ENCODE results near the gene TMEM242. TPM values are rescaled to one million over a fixed set of nuclear protein-coding genes. Genes with fewer than 3 reads are reported as not detected.
A peak's percentile ranks its signal among the peaks of the same experiment; 100 is the strongest.

Gene TMEM242
- total RNA-seq, result 6.8 TPM

GRCh38 chr6:157323255-157323965 is at the start of gene TMEM242:
TMEM242 (minus strand) TSS chr6:157323519; CDS start chr6:157323499, 20 bp downstream.
- H3K9me3 ChIP-seq (ENCODE audit: control insufficient read depth in 3 of 3, low read length in 3 of 3), result no peaks in the 10 kb centered on the region
- H3K27ac ChIP-seq (ENCODE audit: low read depth, low read length), result peak within 1 kb of the TSS; percentile 94
- H3K4me1 ChIP-seq (ENCODE audit: control insufficient read depth in 3 of 3, insufficient read depth in 3 of 3, low read length in 3 of 3), result peaks cover 16 to 33% (median 26%) of the 10 kb centered on the region in 3 donors
- peak within 1 kb of the TSS; percentile 92 to 99 (median 98) for H3K9ac ChIP-seq (ENCODE audit: low read depth in 1 of 3, low read length in 3 of 3)
- H3K36me3 ChIP-seq (ENCODE audit: control insufficient read depth in 3 of 3, insufficient read depth in 3 of 3, low read length in 3 of 3), result peaks cover 6 to 17% (median 10%) of the 10 kb centered on the region in 3 donors
- H3K4me3 ChIP-seq (ENCODE audit: low read length in 3 of 3), result peak within 1 kb of the TSS; percentile 90 to 97 (median 96)
- H3K27me3 ChIP-seq (ENCODE audit: control insufficient read depth in 3 of 3, insufficient read depth in 3 of 3, low read length in 3 of 3), result peaks cover 0 to 2% (median 0%) of the 10 kb centered on the region in 3 donors

GRCh38 chr6:157372501-157373280 is 49.4 kb upstream of the TMEM242 start:
- H3K9me3 ChIP-seq (ENCODE audit: control insufficient read depth in 3 of 3, low read length in 3 of 3), result no peaks in the 10 kb centered on the region
- no peak overlapping the region for H3K4me3 ChIP-seq (ENCODE audit: low read length in 3 of 3)
- H3K27me3 ChIP-seq (ENCODE audit: control insufficient read depth in 3 of 3, insufficient read depth in 3 of 3, low read length in 3 of 3), result no peaks in the 10 kb centered on the region
- H3K36me3 ChIP-seq (ENCODE audit: control insufficient read depth in 3 of 3, insufficient read depth in 3 of 3, low read length in 3 of 3), result no peaks in the 10 kb centered on the region
- no peak overlapping the region for H3K9ac ChIP-seq (ENCODE audit: low read depth in 1 of 3, low read length in 3 of 3)
- no peak overlapping the region for H3K27ac ChIP-seq (ENCODE audit: low read depth, low read length)
- no peaks in the 10 kb centered on the region for H3K4me1 ChIP-seq (ENCODE audit: control insufficient read depth in 3 of 3, insufficient read depth in 3 of 3, low read length in 3 of 3)

- Histone ChIP-seq H3K9me3 (ENCODE audit: control insufficient read depth in 3 of 3, low read length in 3 of 3) (no peaks in the 10 kb centered on the region), H3K36me3 (ENCODE audit: control insufficient read depth in 3 of 3, insufficient read depth in 3 of 3, low read length in 3 of 3) (no peaks in the 10 kb centered on the region), H3K4me3 (ENCODE audit: low read length in 3 of 3) (no peak overlapping the region)
Observed at GRCh38 chr6:157370755-157371154, 47.4 kb upstream of the TMEM242 start.

GRCh38 chr6:157368359-157369049 is 45.2 kb upstream of the TMEM242 start:
- H3K27ac ChIP-seq (ENCODE audit: low read depth, low read length), result no peak overlapping the region
- no peaks in the 10 kb centered on the region for H3K27me3 ChIP-seq (ENCODE audit: control insufficient read depth in 3 of 3, insufficient read depth in 3 of 3, low read length in 3 of 3)
- H3K9me3 ChIP-seq (ENCODE audit: control insufficient read depth in 3 of 3, low read length in 3 of 3), result no peaks in the 10 kb centered on the region
- H3K4me1 ChIP-seq (ENCODE audit: control insufficient read depth in 3 of 3, insufficient read depth in 3 of 3, low read length in 3 of 3), result no peaks in the 10 kb centered on the region
- H3K9ac ChIP-seq (ENCODE audit: low read depth in 1 of 3, low read length in 3 of 3), result no peak overlapping the region
- H3K4me3 ChIP-seq (ENCODE audit: low read length in 3 of 3), result no peak overlapping the region
- H3K36me3 ChIP-seq (ENCODE audit: control insufficient read depth in 3 of 3, insufficient read depth in 3 of 3, low read length in 3 of 3), result no peaks in the 10 kb centered on the region

More at GRCh38 chr6:157370755-157371154, 47.4 kb upstream of the TMEM242 start:
- Histone ChIP-seq H3K27me3 (ENCODE audit: control insufficient read depth in 3 of 3, insufficient read depth in 3 of 3, low read length in 3 of 3) (no peaks in the 10 kb centered on the region), H3K4me1 (ENCODE audit: control insufficient read depth in 3 of 3, insufficient read depth in 3 of 3, low read length in 3 of 3) (no peaks in the 10 kb centered on the region), H3K9ac (ENCODE audit: low read depth in 1 of 3, low read length in 3 of 3) (no peak overlapping the region), H3K27ac (ENCODE audit: low read depth, low read length) (no peak overlapping the region)

GRCh38 chr6:157366648-157367047 is 43.3 kb upstream of the TMEM242 start:
- no peaks in the 10 kb centered on the region for H3K9me3 ChIP-seq (ENCODE audit: control insufficient read depth in 3 of 3, low read length in 3 of 3)
- H3K4me1 ChIP-seq (ENCODE audit: control insufficient read depth in 3 of 3, insufficient read depth in 3 of 3, low read length in 3 of 3), result no peaks in the 10 kb centered on the region
- peaks cover 0 to 3% (median 0%) of the 10 kb centered on the region in 3 donors for H3K27me3 ChIP-seq (ENCODE audit: control insufficient read depth in 3 of 3, insufficient read depth in 3 of 3, low read length in 3 of 3)
- no peak overlapping the region for H3K4me3 ChIP-seq (ENCODE audit: low read length in 3 of 3)
- H3K9ac ChIP-seq (ENCODE audit: low read depth in 1 of 3, low read length in 3 of 3), result no peak overlapping the region
- H3K36me3 ChIP-seq (ENCODE audit: control insufficient read depth in 3 of 3, insufficient read depth in 3 of 3, low read length in 3 of 3), result no peaks in the 10 kb centered on the region
- H3K27ac ChIP-seq (ENCODE audit: low read depth, low read length), result no peak overlapping the region

- peaks cover 0 to 3% (median 0%) of the 10 kb centered on the region in 3 donors for H3K27me3 ChIP-seq (ENCODE audit: control insufficient read depth in 3 of 3, insufficient read depth in 3 of 3, low read length in 3 of 3)
- no peaks in the 10 kb centered on the region for H3K4me1 ChIP-seq (ENCODE audit: control insufficient read depth in 3 of 3, insufficient read depth in 3 of 3, low read length in 3 of 3)
- H3K27ac ChIP-seq (ENCODE audit: low read depth, low read length), result no peak overlapping the region
- H3K9me3 ChIP-seq (ENCODE audit: control insufficient read depth in 3 of 3, low read length in 3 of 3), result no peaks in the 10 kb centered on the region
- H3K36me3 ChIP-seq (ENCODE audit: control insufficient read depth in 3 of 3, insufficient read depth in 3 of 3, low read length in 3 of 3), result no peaks in the 10 kb centered on the region
- no peak overlapping the region for H3K9ac ChIP-seq (ENCODE audit: low read depth in 1 of 3, low read length in 3 of 3)
- H3K4me3 ChIP-seq (ENCODE audit: low read length in 3 of 3), result no peak overlapping the region
Observed at GRCh38 chr6:157364705-157365104, 41.4 kb upstream of the TMEM242 start.

- peaks cover 0 to 3% (median 0%) of the 10 kb centered on the region in 3 donors for H3K27me3 ChIP-seq (ENCODE audit: control insufficient read depth in 3 of 3, insufficient read depth in 3 of 3, low read length in 3 of 3)
- H3K9ac ChIP-seq (ENCODE audit: low read depth in 1 of 3, low read length in 3 of 3), result no peak overlapping the region
- no peak overlapping the region for H3K27ac ChIP-seq (ENCODE audit: low read depth, low read length)
- no peaks in the 10 kb centered on the region for H3K9me3 ChIP-seq (ENCODE audit: control insufficient read depth in 3 of 3, low read length in 3 of 3)
- no peak overlapping the region for H3K4me3 ChIP-seq (ENCODE audit: low read length in 3 of 3)
- no peaks in the 10 kb centered on the region for H3K36me3 ChIP-seq (ENCODE audit: control insufficient read depth in 3 of 3, insufficient read depth in 3 of 3, low read length in 3 of 3)
- no peaks in the 10 kb centered on the region for H3K4me1 ChIP-seq (ENCODE audit: control insufficient read depth in 3 of 3, insufficient read depth in 3 of 3, low read length in 3 of 3)
Observed at GRCh38 chr6:157361886-157362285, 38.6 kb upstream of the TMEM242 start.

- Histone ChIP-seq H3K4me1 (ENCODE audit: control insufficient read depth in 3 of 3, insufficient read depth in 3 of 3, low read length in 3 of 3) (no peaks in the 10 kb centered on the region), H3K27me3 (ENCODE audit: control insufficient read depth in 3 of 3, insufficient read depth in 3 of 3, low read length in 3 of 3) (peaks cover 0 to 3% (median 0%) of the 10 kb centered on the region in 3 donors), H3K4me3 (ENCODE audit: low read length in 3 of 3) (no peak overlapping the region), H3K27ac (ENCODE audit: low read depth, low read length) (no peak overlapping the region), H3K9me3 (ENCODE audit: control insufficient read depth in 3 of 3, low read length in 3 of 3) (no peaks in the 10 kb centered on the region), H3K36me3 (ENCODE audit: control insufficient read depth in 3 of 3, insufficient read depth in 3 of 3, low read length in 3 of 3) (no peaks in the 10 kb centered on the region), H3K9ac (ENCODE audit: low read depth in 1 of 3, low read length in 3 of 3) (no peak overlapping the region)
Observed at GRCh38 chr6:157358287-157358686, 35.0 kb upstream of the TMEM242 start.

- no peaks in the 10 kb centered on the region for H3K4me1 ChIP-seq (ENCODE audit: control insufficient read depth in 3 of 3, insufficient read depth in 3 of 3, low read length in 3 of 3)
- H3K27me3 ChIP-seq (ENCODE audit: control insufficient read depth in 3 of 3, insufficient read depth in 3 of 3, low read length in 3 of 3), result peaks cover 0 to 2% (median 0%) of the 10 kb centered on the region in 3 donors
- no peak overlapping the region for H3K4me3 ChIP-seq (ENCODE audit: low read length in 3 of 3)
- no peaks in the 10 kb centered on the region for H3K9me3 ChIP-seq (ENCODE audit: control insufficient read depth in 3 of 3, low read length in 3 of 3)
- no peak overlapping the region for H3K9ac ChIP-seq (ENCODE audit: low read depth in 1 of 3, low read length in 3 of 3)
- no peaks in the 10 kb centered on the region for H3K36me3 ChIP-seq (ENCODE audit: control insufficient read depth in 3 of 3, insufficient read depth in 3 of 3, low read length in 3 of 3)
- H3K27ac ChIP-seq (ENCODE audit: low read depth, low read length), result no peak overlapping the region
Observed at GRCh38 chr6:157346373-157346772, 23.1 kb upstream of the TMEM242 start.

Data from skeletal muscle tissue (tissue), 4 donors.